ENCODE measurements around the gene NIM1K.
"Not testable (repeated sequence)": the region's sequence is repeated elsewhere in the genome, so short reads cannot be mapped to it uniquely, and the experiment has no call there.

NIM1K gene

GRCh38 chr5:43168175-43168574, 23.9 kb upstream of the NIM1K start:
- DNase-seq (ENCODE audit: extremely low read depth, low read depth) = no peak
- TF ChIP-seq CTCF (IDR thresholded peaks at IDR 0.05; ENCODE audit: low read depth, low read length) = no peak

GRCh38 chr5:43171451-43171850, 20.6 kb upstream of the NIM1K start:
- no peak for TF ChIP-seq CTCF (IDR thresholded peaks at IDR 0.05; ENCODE audit: low read depth, low read length)
- DNase-seq (ENCODE audit: extremely low read depth, low read depth) = no peak

- DNase-seq (ENCODE audit: extremely low read depth, low read depth) = no peak
These were observed 20.1 kb upstream of the NIM1K start for GRCh38 chr5:43171926-43172325.

GRCh38 chr5:43172779-43173178, 19.2 kb upstream of the NIM1K start:
- TF ChIP-seq CTCF (IDR thresholded peaks at IDR 0.05; ENCODE audit: low read depth, low read length) = no peak
- no peak for DNase-seq (ENCODE audit: extremely low read depth, low read depth)

More at GRCh38 chr5:43171926-43172325, 20.1 kb upstream of the NIM1K start:
- no peak for TF ChIP-seq CTCF (IDR thresholded peaks at IDR 0.05; ENCODE audit: low read depth, low read length)

GRCh38 chr5:43174586-43174985, 17.4 kb upstream of the NIM1K start:
- DNase-seq (ENCODE audit: extremely low read depth, low read depth) = no peak
- TF ChIP-seq CTCF (IDR thresholded peaks at IDR 0.05; ENCODE audit: low read depth, low read length) = no peak

GRCh38 chr5:43179836-43180235, 12.2 kb upstream of the NIM1K start:
- DNase-seq (ENCODE audit: extremely low read depth, low read depth) = no peak

GRCh38 chr5:43182421-43182820, 9.6 kb upstream of the NIM1K start:
- no peak for TF ChIP-seq CTCF (IDR thresholded peaks at IDR 0.05; ENCODE audit: low read depth, low read length)
- no peak for DNase-seq (ENCODE audit: extremely low read depth, low read depth)

More at GRCh38 chr5:43179836-43180235, 12.2 kb upstream of the NIM1K start:
- no peak for TF ChIP-seq CTCF (IDR thresholded peaks at IDR 0.05; ENCODE audit: low read depth, low read length)

- not testable (repeated sequence) for DNase-seq (ENCODE audit: extremely low read depth, low read depth)
These were observed 8.9 kb upstream of the NIM1K start for GRCh38 chr5:43183101-43183500.

Data from AG09319 (cell line).